HEK293 (cell line): Measurements from ENCODE around the gene HINT3.
"Not testable (repeated sequence)": the region's sequence is repeated elsewhere in the genome, so short reads cannot be mapped to it uniquely, and the experiment has no call there.

Experiments
- SETDB1 ChIP-seq: IDR thresholded peaks from one replicate; pipeline ENCODE4 v1.6.1; 2017; ENCODE audit warnings: mild to moderate bottlenecking, low read length, moderate library complexity, mixed read lengths; ENCODE audit not compliant: insufficient read length
- TF ChIP-seq, protein P1 (sequence below): fragments of 450-650 bp; formaldehyde crosslinking; IDR thresholded peaks from 2 replicates; pipeline ENCODE4 v1.5.1; 2016; ENCODE audit warnings: missing biosample characterization, missing genetic modification characterization

DNA sequence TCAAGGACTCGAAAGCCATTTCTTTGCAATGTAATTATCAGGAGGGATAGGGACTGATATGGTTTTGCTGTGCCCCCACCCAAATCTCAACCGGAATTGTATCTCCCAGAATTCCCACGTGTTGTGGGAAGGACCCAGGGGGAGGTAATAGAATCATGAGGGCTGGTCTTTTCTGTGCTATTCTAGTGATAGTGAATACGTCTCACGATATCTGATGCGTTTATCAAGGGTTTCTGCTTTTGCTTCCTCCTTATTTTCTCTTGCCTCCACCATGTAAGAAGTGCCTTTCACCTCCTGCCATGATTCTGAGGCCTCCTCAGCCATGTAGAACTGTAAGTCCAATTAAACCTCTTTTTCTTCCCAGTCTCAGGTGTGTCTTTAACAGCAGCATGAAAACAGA lies 5.9 kb upstream of the HINT3 start:
- TF ChIP-seq, protein P1, sequence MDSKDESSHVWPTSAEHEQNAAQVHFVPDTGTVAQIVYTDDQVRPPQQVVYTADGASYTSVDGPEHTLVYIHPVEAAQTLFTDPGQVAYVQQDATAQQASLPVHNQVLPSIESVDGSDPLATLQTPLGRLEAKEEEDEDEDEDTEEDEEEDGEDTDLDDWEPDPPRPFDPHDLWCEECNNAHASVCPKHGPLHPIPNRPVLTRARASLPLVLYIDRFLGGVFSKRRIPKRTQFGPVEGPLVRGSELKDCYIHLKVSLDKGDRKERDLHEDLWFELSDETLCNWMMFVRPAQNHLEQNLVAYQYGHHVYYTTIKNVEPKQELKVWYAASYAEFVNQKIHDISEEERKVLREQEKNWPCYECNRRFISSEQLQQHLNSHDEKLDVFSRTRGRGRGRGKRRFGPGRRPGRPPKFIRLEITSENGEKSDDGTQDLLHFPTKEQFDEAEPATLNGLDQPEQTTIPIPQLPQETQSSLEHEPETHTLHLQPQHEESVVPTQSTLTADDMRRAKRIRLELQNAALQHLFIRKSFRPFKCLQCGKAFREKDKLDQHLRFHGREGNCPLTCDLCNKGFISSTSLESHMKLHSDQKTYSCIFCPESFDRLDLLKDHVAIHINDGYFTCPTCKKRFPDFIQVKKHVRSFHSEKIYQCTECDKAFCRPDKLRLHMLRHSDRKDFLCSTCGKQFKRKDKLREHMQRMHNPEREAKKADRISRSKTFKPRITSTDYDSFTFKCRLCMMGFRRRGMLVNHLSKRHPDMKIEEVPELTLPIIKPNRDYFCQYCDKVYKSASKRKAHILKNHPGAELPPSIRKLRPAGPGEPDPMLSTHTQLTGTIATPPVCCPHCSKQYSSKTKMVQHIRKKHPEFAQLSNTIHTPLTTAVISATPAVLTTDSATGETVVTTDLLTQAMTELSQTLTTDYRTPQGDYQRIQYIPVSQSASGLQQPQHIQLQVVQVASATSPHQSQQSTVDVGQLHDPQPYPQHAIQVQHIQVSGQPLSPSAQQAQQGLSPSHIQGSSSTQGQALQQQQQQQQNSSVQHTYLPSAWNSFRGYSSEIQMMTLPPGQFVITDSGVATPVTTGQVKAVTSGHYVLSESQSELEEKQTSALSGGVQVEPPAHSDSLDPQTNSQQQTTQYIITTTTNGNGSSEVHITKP (tag by site-specific recombination), result not testable (repeated sequence)
- not testable (repeated sequence) for TF ChIP-seq SETDB1
